Right atrium auricular region (tissue), 2 donors: ENCODE measurements around the gene PAX2. TPM values are rescaled to one million over a fixed set of nuclear protein-coding genes. Genes with fewer than 3 reads are reported as not detected.

Source experiments
- DNase-seq: peaks from one replicate; pipeline ENCODE4 v3.0.0-alpha.2; 2019; ENCODE audit warnings: low spot score
- H3K27ac ChIP-seq, 2 donors: fragments of 200-600 bp; sonication (generic); 1 replicate in 1 of 2; 2 replicates in 1 of 2; pipeline ENCODE4 v1.5.1; 2016 to 2019
- H3K27me3 ChIP-seq, 2 donors: fragments of 200-600 bp; sonication (generic); one replicate each; pipeline versions ENCODE4 v1.5.1 to v1.6.0; 2017 to 2019
- H3K36me3 ChIP-seq: fragments of 200-600 bp; sonication (generic); one replicate; pipeline ENCODE4 v1.5.1; 2016
- H3K4me1 ChIP-seq, 2 donors: fragments of 200-600 bp; sonication (generic); one replicate each; pipeline versions ENCODE4 v1.5.1 to v1.6.0; 2017 to 2019
- H3K4me3 ChIP-seq, 2 donors: fragments of 200-600 bp; sonication (generic); 1 replicate in 1 of 2; 2 replicates in 1 of 2; pipeline ENCODE4 v1.5.1; 2017 to 2019; ENCODE audit warnings: mild to moderate bottlenecking in 1 of 2, moderate library complexity in 1 of 2
- H3K9me3 ChIP-seq, 2 donors: fragments of 200-600 bp; sonication (generic); one replicate each; pipeline ENCODE4 v1.5.1; 2019
- total RNA-seq, 2 donors: library from RNA; depleted of rRNA; stranded (reverse); fragments of >200 nt; gene quantifications; one replicate each; pipeline ENCODE4 v1.1.0, GENCODE V29; 2016
- TF ChIP-seq, protein P1 (sequence below), 2 donors: fragments of 200-600 bp; sonication (generic); IDR thresholded peaks; one replicate each; pipeline ENCODE4 v1.5.1; 2019; ENCODE audit warnings: antibody characterized with exemption in 2 of 2

PAX2 gene
- total RNA-seq, 2 donors from 2014 or later = not detected

DNA sequence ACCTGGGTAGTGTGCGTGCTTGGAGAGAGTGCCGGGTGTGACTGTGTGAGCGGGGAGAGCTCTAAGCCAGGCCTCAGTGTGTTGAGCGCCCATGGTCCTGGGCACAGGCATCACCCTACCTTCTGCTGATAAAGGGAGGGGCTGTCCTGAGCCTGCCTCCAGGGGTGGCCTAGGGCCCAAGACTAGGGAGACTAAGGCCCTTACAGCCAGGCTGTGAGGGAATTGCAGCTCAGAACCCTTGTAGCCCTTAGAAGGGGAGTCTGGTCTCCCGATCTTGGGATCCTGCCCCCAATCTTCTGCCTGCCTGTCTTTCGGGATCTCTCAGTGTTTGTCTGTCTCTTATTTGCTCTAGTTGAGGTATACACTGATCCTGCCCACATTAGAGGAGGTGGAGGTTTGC is 41.2 kb downstream of the PAX2 start:
- TF ChIP-seq, protein P1, sequence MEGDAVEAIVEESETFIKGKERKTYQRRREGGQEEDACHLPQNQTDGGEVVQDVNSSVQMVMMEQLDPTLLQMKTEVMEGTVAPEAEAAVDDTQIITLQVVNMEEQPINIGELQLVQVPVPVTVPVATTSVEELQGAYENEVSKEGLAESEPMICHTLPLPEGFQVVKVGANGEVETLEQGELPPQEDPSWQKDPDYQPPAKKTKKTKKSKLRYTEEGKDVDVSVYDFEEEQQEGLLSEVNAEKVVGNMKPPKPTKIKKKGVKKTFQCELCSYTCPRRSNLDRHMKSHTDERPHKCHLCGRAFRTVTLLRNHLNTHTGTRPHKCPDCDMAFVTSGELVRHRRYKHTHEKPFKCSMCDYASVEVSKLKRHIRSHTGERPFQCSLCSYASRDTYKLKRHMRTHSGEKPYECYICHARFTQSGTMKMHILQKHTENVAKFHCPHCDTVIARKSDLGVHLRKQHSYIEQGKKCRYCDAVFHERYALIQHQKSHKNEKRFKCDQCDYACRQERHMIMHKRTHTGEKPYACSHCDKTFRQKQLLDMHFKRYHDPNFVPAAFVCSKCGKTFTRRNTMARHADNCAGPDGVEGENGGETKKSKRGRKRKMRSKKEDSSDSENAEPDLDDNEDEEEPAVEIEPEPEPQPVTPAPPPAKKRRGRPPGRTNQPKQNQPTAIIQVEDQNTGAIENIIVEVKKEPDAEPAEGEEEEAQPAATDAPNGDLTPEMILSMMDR (IDR thresholded peaks at IDR 0.05) = no peak
- Histone ChIP-seq H3K4me1 (no peaks in the 10 kb centered on the region), H3K4me3 (no peak overlapping the region), H3K9me3 (no peaks in the 10 kb centered on the region), H3K27ac (no peak overlapping the region), H3K27me3 (no peaks in the 10 kb centered on the region), H3K36me3 (no peaks in the 10 kb centered on the region)
- no peak for DNase-seq

DNA sequence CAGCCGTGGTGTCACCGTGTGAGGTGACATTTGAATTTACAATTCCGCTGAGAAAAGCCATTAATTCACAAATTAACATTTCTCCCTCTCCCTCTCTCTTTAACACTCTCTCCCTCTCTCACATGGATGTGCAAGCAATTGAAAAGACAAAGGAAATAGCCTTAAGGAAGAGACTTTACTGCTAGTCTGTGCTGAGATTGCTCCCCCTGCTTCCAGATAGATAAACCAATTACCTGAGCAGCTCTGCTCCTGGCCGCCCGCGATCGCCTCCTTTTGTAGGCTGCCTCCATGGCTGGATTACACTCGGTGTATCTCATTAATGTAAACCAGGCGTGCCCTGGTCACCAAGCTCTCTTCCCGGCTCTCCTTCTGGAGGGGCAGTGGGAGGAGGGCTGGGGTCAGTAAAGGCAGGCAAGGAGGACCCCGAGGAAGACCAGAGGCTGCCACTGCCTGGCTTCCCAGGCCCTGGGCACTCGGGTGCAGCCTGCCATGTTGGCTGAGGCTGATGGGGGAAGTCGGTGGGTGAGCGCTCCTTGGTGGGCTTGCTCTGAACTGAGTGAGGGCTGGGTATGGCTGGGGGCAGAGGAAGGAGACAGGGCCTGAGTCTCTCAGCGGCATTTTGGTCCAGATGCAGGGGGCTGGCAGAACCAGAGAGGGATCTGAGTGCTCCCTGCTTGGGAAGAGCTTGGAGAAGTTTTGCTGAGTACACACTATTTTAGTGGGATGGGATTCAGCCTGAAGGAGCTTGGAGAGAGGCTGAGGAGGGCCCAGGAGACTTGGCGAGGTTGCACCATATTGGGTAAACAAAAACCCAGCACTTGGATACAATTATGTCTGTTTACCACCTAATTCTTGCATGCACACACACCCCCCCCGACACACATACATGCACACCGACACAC is 42.9 kb downstream of the PAX2 start:
- Histone ChIP-seq H3K27me3 (no peaks in the 10 kb centered on the region), H3K4me1 (no peaks in the 10 kb centered on the region), H3K9me3 (no peaks in the 10 kb centered on the region), H3K36me3 (no peaks in the 10 kb centered on the region), H3K27ac (no peak overlapping the region), H3K4me3 (no peak overlapping the region)
- TF ChIP-seq, protein P1 (IDR thresholded peaks at IDR 0.05) = no peak
- DNase-seq = no peak

DNA sequence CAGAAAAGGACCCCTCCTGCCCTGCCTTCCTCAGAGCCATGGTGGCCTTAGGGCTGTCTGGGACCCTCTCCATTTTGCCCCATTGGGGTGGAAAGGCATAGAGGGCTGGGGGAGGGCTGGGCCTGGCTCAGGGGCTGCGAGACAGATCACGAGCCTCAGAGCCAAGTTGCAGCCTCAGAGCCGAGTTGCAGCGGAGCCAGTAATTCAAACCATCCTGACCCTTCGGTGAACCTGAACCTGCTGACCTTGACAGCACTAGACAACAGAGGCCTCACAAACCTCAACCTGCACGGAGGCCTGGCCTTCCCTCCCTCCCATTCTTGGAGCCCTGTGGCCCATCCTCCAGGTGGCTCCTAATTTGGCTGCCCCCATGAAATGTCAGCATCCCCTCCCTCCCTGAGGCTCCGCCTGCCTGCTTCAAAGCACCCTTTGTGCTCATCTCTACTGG is 45.4 kb downstream of the PAX2 start:
- TF ChIP-seq, protein P1 (IDR thresholded peaks at IDR 0.05) = no peak
- no peaks in the 10 kb centered on the region for H3K9me3 ChIP-seq
- H3K36me3 ChIP-seq = no peaks in the 10 kb centered on the region
- H3K27ac ChIP-seq = no peak overlapping the region
- H3K27me3 ChIP-seq = no peaks in the 10 kb centered on the region
- no peak overlapping the region for H3K4me3 ChIP-seq
- DNase-seq = no peak
- H3K4me1 ChIP-seq = no peaks in the 10 kb centered on the region

DNA sequence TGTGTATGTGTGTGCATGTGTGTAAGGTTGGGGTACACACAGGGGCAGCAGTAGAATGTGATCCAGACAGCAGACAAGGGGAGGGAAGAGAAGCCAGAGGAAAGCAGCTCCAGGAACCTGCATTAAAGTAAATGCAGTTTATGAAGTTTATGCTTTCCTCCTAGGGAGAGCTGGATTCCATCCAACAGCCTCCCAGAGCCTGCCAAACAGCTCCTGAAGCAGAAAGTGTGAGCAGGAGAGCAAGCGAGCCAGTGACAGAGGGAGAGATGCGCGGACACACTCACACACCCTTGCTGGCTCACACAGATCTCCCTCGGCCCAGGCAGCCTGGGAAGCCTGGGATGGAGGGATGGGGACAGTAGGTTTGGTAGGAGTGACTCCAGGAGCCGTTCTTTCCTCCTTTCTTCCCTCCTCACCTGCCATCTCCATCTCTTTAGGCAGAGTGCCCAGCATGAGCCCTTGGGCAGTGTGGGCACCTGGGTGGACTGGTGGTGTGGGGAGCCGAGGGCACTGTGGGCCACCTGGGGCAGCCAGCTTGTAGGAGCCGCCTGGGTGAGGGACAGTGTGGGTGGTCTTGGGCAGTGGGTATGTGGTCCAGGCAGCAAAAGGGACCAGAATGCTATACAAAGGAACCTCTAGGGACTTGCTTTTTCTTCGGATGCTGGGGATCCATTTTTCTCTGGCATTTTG is 46.1 kb downstream of the PAX2 start:
- DNase-seq = no peak
- Histone ChIP-seq H3K36me3 (no peaks in the 10 kb centered on the region), H3K27me3 (no peaks in the 10 kb centered on the region), H3K4me3 (no peak overlapping the region), H3K4me1 (no peaks in the 10 kb centered on the region), H3K27ac (no peak overlapping the region), H3K9me3 (no peaks in the 10 kb centered on the region)
- TF ChIP-seq, protein P1 (IDR thresholded peaks at IDR 0.05) = no peak

DNA sequence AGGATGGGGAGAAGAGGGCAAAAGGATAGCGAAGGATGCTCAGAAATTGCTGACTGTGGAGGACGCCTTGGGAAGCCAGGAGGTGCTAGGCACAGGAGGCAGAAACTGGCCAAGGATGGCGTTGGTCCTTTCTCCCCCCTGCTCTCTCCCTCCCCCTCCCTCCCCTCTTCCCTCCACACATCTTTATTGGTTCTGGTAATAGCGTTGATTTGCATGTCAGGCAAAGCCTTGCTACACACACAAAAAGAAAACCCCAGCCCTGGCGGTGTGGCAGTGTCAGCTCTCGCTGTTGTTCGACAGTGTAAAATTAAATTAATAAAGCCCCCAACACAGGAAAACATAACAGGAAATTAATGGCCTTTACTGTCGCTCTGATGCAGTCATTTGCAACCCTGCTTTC is 47.2 kb downstream of the PAX2 start:
- no peak for DNase-seq
- H3K36me3 ChIP-seq = no peaks in the 10 kb centered on the region
- no peak overlapping the region for H3K27ac ChIP-seq
- TF ChIP-seq, protein P1 (IDR thresholded peaks at IDR 0.05) = no peak
- H3K9me3 ChIP-seq = no peaks in the 10 kb centered on the region
- H3K4me1 ChIP-seq = no peaks in the 10 kb centered on the region
- no peak overlapping the region for H3K4me3 ChIP-seq
- no peaks in the 10 kb centered on the region for H3K27me3 ChIP-seq
